ENCODE measurements around the gene FADD.
"Not testable (repeated sequence)": the region's sequence is repeated elsewhere in the genome, so short reads cannot be mapped to it uniquely, and the experiment has no call there.

FADD gene

DNA sequence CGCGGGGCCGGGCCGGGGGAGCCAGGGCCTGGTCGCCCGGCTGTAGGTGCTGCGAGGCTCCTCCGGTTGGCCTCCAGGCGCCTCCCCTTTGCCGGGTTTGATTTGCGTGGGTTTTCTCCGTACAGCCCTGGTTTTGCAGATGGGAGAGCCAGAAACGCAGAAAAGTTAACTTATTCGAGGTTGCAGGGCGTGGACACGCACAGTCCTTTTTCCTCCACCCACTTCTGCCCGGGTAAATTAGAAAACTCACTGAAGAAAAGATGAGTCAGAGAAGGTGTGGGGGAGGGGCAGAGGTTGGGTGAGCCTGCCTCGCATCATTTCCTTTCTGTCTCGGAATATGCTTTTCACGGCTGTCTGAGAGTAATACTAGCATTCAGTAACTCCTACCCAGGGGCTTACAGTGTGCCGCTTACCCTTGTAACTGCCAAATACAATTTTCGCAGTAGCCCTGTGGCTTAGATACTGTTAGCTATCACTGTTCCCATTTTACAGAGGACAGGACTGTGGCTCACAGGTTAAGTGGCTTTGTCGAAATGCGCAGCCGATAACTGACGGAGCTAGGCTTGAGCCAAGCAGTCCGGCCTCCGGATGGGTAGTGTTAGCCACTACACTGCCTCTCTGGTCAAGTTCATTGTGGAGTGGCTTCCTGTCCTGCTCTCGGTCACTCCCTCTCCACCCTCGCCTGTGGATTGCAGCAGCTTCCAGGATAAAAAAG is 812 bp downstream of the FADD start:
- peak; percentile 81 to 91 for DNase-seq (ENCODE audit: low read depth in 2 of 2, low spot score in 1 of 2)

DNA sequence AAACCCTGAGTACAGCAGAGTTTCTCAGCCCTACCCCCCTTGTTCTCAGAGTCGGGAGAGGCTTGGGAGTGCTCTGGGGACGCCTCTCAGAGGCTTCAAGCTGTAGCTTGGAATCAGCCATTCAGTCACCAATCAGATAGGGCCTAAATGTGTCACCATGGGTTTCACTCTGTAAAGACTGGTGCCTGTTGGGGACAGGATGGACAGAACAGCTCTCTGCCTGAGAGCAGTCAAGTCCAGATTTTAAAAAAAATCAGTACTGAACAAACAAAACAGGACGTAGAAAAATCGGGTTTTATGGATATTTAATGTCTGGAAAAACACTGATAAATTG is 1.3 kb downstream of the FADD start:
- DNase-seq (ENCODE audit: low read depth in 2 of 2, low spot score in 1 of 2), result no peak

DNA sequence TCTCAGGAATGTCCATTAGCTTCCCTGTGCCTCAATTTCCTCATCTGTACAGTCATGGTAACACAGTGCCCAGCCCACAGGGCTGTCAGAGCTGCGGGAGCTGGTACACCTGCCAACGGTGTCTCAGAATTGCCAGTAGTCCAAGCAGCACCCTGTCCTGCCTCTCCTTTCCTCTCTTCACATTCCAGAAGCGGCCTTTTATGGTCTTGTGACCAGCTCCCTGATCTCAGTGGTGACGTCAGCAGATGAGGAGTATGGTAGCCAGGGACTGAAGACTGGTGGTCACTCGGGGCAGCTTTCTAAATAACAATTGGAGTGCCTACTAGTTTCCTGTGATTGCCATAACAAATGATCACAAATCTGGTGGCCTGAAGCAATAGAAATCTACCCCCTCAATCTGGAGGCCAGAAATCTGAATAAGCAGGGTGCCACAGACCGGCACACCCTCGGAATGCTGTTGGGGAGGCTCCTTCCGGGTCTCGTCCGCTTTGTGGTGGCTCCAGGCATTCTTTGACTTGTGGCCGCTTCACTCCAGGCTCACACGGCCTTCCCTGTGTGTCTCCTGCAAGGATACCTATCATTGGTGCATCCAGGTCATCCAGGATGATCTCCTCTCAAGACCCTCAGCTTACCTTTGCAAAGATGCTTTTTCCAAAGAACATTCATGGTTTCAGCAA is 2.1 kb downstream of the FADD start:
- no peak for DNase-seq (ENCODE audit: low read depth in 2 of 2, low spot score in 1 of 2)

DNA sequence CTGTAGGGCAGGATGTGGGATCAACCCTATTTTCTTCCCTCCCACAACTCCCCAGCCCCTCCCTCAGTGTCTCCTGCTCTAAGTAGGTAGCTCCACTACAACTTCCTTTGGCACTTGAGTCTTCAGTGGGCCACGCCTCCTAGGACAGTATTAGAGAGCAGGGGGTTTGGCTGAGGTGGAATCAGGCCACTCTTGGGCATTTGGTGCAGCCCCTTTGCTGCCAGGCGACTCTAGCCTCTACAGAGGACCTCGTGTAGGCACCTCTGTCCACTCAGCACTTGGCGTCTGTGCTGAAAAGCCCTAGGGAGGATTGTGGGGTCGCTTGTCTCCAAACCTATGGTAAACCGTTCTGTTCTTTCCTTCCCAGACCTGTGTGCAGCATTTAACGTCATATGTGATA is 2.7 kb downstream of the FADD start:
- no peak for DNase-seq (ENCODE audit: low read depth in 2 of 2, low spot score in 1 of 2)

DNA sequence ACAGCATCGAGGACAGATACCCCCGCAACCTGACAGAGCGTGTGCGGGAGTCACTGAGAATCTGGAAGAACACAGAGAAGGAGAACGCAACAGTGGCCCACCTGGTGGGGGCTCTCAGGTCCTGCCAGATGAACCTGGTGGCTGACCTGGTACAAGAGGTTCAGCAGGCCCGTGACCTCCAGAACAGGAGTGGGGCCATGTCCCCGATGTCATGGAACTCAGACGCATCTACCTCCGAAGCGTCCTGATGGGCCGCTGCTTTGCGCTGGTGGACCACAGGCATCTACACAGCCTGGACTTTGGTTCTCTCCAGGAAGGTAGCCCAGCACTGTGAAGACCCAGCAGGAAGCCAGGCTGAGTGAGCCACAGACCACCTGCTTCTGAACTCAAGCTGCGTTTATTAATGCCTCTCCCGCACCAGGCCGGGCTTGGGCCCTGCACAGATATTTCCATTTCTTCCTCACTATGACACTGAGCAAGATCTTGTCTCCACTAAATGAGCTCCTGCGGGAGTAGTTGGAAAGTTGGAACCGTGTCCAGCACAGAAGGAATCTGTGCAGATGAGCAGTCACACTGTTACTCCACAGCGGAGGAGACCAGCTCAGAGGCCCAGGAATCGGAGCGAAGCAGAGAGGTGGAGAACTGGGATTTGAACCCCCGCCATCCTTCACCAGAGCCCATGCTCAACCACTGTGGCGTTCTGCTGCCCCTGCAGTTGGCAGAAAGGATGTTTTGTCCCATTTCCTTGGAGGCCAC is 3.3 kb downstream of the FADD start:
- DNase-seq (ENCODE audit: low read depth in 2 of 2, low spot score in 1 of 2), result no peak

DNA sequence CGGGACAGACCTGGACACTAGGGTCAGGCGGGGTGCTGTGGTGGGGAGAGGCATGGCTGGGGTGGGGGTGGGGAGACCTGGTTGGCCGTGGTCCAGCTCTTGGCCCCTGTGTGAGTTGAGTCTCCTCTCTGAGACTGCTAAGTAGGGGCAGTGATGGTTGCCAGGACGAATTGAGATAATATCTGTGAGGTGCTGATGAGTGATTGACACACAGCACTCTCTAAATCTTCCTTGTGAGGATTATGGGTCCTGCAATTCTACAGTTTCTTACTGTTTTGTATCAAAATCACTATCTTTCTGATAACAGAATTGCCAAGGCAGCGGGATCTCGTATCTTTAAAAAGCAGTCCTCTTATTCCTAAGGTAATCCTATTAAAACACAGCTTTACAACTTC is 3.9 kb downstream of the FADD start:
- DNase-seq (ENCODE audit: low read depth in 2 of 2, low spot score in 1 of 2), result no peak

DNA sequence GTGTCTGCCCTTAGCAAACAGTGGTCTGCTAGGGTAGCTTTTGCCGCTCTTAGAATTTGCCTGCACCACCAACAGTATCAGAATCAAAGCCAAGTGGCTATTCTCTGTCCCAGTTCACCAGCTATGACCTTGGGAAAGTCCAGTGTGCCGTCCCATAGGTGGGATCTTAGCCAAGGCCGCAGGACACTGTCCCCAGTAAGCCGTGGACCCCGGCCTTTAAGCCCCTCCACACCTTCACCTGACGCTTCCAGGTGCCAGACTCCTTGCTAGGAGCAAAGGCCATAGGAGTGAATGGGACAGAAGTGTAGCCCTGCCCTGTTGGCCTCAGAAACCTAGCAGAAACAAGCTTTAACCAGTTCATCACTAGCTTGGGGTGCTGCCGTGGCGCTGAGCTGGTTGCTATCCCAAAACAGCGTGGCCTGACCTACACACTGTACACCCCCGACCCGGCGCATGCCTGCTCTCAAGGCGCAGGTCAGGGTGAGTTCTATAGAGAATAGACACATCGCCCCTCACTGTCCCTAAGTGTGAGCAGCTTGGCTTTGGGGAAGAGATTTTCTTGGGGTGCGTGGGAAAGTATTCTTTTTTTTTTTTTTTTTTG is 4.5 kb downstream of the FADD start:
- DNase-seq (ENCODE audit: low read depth in 2 of 2, low spot score in 1 of 2), result no peak

DNA sequence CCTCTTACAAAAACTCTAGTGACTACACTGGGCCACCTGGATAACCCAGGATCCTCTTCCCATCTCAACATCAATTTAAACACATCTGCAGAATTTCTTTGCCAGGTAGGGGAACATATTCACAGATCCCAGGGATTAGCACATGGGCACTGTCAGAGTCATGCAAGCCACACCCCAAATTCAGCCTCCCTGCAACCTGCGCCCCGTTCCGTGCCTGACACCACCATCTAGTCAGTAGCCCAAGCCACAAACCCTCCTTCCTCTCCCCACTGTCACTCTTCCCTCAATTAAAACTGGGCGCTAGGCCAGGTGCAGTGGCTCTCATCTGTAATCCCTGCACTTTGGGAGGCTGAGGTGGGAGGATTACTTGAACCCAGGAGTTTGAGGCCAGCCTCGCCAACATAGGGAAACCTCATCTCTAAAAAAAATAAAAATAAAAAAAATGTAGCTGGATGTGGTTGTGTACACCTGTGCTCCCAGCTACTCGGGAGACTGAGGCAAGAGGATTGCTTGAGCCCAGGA is 6.4 kb downstream of the FADD start:
- DNase-seq (ENCODE audit: low read depth in 2 of 2, low spot score in 1 of 2), result no peak

DNA sequence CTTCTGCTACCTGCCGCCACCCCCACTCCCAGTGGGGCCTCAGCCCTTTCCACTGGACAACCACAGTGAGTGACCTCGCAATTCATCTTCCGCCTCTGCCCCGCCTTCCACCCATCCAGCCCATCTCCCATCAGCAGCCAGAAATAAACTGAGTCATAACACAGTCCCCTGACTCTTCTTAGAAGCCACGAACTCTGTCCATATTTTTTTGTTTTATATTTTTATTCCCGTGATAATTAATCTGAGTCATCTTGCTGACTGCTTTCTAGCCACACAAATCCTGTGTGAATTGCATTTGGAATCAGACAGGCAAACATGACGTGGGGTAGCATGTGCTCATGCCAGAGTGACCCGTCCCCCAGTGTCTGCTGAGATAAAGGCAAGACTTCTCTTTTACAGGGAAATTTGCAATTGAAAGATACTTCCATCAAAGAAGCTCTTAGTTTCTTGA is 7.0 kb downstream of the FADD start:
- DNase-seq (ENCODE audit: low read depth in 2 of 2, low spot score in 1 of 2), result no peak

DNA sequence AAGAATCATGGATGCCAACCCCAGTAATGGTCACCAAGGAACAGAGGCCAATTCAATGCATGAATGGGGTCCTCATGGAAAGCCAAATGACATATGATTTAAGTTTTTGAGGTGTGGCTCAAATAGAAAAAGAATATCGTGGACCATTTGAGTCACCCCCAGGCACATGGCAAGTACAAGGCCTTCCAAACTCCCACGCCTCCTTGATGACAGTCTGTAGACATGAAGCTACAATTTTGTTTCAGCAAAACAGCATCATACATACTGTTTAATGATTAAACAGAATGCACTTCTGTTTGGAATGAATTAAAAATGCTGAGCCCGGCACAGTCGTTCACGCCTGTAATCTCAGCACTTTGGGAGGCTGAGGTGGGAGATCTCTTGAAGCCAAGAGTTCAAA is 7.4 kb downstream of the FADD start:
- no peak for DNase-seq (ENCODE audit: low read depth in 2 of 2, low spot score in 1 of 2)

DNA sequence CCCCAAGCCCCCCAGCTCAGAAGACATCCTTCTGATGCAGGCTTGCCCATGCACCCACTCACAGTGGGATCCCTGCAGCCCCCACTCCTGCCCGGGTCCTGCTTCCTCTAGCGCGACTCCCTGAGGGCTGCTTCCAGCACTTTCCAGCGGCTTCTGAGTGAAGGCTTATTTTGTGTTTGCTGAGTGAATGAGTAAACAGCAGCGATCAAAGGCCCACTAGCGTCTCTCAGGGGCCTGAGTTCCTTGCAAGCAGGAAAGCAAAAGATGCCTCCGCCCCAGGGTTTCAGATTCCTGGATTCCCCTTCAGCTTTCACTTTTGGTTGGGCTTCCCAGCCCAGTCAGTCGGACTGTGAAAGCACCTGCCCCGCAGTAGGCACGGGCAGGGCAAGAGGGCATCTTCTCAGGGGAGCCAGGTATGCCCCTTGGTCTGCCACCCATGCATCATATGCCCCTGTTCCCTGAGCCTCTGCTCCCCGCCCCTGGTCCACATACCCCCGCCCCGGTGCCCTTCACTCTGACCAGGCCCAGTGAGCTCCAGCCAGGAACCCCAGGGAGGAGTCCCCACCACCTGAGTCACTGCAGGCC is 9.2 kb downstream of the FADD start:
- DNase-seq (ENCODE audit: low read depth in 2 of 2, low spot score in 1 of 2), result no peak

DNA sequence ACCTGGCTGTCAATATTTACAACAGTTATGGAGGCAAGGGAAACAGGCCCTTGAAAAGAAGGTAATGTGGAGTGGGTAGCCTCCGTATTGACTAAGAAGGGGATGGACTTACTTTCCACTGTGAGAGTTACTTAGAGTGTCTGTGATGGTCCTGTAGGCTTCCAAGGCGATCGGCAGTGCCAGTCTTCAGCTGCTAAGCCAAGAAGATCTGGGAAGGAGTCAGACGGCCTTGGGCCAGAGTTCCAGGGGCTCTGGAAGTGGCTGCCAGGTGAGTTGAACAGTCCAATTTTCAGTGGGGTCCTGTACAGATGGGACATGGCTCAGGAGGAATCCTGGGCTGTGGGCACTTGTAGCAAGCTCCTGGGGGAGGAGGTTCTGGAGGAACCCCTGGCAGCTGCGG is 14.3 kb downstream of the FADD start:
- not testable (repeated sequence) for DNase-seq (ENCODE audit: low read depth in 2 of 2, low spot score in 1 of 2)

DNA sequence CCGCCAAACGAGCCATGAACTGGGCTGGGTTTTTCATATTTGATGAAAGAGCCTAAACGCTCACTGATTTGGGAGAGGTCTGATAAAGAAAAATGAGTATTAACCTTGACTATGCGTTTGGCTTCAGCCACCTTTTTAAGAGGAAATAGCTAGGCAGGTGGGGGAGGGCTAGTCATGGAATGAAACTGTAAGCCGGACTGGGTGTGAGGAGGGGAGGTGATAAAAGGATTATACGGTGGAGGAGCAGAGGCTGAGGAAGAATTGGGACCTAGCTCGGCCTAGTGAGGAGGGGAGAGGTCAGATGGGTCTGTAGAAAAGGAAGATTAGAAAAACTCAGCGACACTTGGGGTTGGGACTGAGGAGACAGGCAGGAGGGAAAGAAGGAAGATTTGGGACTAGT is 15.0 kb downstream of the FADD start:
- not testable (repeated sequence) for DNase-seq (ENCODE audit: low read depth in 2 of 2, low spot score in 1 of 2)

DNA sequence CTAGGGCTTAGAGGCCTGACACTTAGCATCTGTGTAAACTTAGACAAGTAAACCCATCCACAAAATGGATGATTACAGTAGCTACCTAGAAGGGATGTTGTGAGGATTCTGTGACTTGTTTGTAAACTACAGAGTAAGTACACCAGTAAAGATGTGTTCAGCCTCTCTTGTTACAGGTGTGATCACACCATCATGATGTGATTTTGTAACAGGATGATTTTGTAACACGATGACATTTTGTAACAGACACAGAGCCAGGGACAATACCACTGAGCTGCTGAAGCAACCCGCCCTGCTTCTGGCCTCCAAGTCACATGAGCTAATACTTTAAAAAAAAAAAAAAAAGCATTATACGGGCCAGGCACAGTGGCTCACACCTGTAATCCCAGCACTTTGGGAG is 17.0 kb downstream of the FADD start:
- DNase-seq (ENCODE audit: low read depth in 2 of 2, low spot score in 1 of 2), result no peak

DNA sequence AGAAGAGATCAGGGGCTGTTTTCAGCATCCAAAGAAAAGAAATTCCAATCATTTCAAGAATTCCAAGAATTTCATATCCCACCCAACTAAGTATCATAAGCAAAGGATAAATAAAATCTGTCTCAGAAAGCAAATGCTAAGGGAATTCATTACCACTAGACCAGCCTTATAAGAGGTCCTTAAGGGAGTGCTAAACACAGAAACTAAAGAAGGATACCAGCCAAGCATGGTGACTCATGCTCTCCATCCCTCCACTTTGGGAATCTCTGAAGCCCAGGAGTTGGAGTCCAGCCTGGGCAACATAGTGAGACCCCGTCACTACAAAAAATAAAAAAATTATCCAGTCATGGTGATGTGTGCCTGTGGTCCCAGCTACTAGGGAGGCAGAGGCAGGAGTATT is 17.8 kb downstream of the FADD start:
- DNase-seq (ENCODE audit: low read depth in 2 of 2, low spot score in 1 of 2), result no peak

DNA sequence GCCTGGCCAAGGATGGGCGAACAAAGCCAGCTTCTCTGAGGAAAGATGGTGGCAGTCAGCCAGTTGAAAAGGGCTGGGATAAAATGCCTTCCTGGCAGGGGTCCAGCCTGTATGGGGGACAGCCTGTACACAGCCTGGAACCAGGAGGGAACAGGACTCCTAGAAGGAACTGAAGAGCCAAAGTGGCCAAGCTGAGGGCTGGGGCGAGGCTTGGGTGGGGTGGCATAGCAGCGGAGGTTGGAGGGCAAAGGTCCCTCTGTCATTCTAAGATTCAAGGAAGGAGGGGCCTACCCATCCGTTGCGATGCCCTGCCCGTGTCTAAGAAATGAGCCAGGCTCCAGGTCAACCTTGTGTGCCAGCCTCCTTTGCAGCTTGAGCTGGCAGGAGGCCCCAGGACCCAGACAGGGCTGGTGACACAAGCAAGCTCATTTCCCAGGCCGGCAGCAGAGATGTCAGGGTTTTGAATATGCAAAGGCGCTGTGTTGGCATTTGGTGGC is 22.6 kb downstream of the FADD start:
- DNase-seq (ENCODE audit: low read depth in 2 of 2, low spot score in 1 of 2), result no peak

DNA sequence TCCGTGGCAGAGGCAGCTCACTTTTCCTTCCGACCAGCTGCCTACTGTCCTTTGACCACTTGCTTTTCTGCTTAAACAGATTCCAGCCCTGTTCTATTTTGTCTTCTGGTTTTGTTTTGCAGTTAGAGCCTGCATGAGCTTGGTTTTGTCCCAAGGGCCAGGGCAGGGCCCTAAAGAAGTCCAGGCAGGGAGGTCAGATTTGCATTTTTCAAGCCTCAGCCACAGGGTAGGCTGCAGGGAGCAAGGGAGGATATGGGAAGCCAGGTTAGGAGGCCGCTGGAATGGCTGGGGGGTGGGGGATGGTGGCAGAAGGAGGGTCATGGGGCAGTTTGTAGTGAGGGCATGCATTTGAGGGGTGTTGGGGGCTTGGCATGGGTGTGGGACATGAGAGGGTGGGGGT is 23.1 kb downstream of the FADD start:
- DNase-seq (ENCODE audit: low read depth in 2 of 2, low spot score in 1 of 2), result no peak

DNA sequence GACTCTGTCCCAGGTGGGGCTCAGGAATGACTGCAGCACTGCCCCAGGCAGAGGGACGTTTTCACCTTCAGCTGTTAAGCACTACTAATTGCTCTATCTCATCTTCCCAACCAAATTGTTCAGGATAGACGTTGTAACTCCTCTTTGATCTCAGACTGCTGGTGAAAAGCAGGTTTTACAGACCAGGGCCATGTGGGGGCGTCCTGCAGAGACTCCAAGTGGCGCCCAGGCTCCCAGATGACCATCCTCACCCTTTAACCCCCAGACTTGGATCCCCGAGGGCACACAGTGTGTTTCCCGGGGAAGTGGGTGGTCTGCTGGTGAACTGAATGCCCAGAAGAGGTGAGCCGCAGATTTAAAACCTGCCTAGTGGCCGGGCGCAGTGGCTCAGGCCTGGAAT is 23.9 kb downstream of the FADD start:
- DNase-seq (ENCODE audit: low read depth in 2 of 2, low spot score in 1 of 2), result no peak

DNA sequence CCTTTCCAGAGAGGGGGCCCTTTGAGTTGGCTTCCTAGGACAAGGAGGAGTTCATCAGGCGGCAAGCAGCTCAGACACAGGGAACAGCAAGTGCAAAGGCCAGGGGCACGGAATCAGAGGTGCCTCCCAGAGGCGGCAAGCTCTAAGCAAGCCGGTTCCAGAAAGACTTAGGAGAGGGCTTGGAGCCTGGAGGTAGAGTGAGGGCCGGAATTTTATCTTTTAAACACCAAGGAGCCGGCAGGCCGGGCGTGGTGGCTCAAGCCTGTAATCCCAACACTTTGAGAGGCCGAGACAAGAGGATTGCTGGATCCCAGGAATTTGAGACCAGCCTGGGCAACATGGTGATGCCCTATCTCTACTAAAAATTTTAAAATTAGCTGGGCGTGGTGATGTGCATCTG is 26.6 kb downstream of the FADD start:
- no peak for DNase-seq (ENCODE audit: low read depth in 2 of 2, low spot score in 1 of 2)

DNA sequence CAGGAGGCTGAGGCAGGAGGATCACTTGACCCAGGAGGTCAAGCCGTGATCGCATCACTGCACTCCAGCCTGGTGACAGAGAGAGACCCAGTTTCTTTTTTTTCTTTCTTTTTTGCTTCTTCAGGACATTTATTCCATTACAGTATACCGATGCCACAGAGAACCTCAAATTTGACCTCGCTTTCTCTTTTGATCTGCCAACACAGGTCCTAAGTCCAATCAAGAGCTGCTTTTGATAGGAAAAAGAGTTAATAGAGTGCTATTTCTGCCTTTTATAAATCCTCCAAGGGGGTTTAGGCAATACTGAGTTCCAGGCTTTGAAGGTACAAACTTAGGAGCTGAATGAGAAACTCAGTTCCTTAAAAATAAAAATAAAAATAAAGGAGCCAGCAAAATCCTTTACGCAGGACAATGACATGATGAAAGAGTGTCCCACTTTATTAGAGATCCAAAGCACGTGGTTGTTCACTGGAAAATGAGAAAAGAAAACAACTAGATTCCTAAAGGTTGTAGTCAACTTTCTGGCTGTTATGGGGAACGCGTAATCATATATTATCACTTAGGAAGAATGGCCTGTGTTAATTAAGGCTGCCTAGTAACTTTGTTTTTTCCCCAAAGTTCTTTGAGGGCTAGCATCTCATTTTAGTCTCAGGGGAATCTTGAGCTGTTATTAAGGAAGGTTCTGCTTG is 27.2 kb downstream of the FADD start:
- DNase-seq (ENCODE audit: low read depth in 2 of 2, low spot score in 1 of 2), result no peak
